Astrocyte of the cerebellum (primary cell): ENCODE measurements around the gene SIRPG.

ENCODE experiments used
- DNase-seq: peaks from one replicate; pipeline ENCODE4 v3.0.0-alpha.2; 2011; ENCODE audit warnings: low read depth
- H3K4me3 ChIP-seq: 2 replicates; pipeline ENCODE4 v1.5.1; 2011; ENCODE audit warnings: mild to moderate bottlenecking, low read depth, low read length, moderate library complexity
- in situ Hi-C: cut with HindIII; loops from 2 replicates; pipeline ENCODE4 v1.10.0; 2017; ENCODE audit warnings: low sequenced_read_pairs
- TF ChIP-seq, protein P1 (sequence below): IDR thresholded peaks from 2 replicates; pipeline ENCODE4 v1.5.1; 2012; ENCODE audit warnings: low read length, low read depth, moderate library complexity, mild to moderate bottlenecking; ENCODE audit errors: missing control alignments

SIRPG gene

DNA sequence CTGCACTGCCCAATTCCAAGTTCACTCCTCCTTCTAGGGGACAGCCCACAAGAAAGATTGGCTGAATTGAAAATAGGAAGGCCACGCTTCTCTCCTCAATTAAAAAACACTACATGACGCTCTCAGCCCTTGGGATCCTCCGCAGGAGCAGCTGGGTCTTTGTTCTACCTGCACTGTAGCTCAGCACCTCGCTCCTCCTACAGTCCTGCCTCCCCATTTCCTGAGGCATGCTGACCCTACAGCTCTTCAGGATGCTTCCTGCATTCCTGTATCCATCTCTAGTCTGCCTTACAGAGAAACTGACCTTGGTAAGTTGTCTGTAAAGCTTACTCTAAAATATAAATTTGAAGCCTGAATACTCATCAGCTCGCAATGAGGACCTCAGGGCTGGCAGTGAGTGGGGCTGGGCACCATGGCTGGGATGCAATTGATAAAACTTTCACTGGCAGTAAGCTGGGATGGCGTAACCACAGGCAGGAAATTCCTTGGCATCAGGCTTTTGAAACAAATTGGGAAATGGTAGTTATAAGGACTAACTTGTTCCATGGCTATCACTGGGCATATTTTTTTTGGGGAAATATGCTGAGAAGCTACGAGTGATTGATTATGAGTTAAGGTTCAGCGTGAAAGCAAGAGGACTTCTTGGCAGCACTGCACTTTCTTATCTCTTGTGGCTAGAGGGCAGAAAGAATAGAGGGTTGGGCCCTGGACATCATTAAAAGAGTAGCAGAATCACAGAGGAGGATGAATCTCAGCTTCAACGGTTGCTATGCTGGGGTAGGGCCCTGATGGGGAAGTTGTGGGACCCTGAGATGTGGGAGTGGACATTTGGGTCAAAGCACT lies 26.0 kb downstream of the SIRPG start:
- DNase-seq: no peak
- TF ChIP-seq, protein P1, sequence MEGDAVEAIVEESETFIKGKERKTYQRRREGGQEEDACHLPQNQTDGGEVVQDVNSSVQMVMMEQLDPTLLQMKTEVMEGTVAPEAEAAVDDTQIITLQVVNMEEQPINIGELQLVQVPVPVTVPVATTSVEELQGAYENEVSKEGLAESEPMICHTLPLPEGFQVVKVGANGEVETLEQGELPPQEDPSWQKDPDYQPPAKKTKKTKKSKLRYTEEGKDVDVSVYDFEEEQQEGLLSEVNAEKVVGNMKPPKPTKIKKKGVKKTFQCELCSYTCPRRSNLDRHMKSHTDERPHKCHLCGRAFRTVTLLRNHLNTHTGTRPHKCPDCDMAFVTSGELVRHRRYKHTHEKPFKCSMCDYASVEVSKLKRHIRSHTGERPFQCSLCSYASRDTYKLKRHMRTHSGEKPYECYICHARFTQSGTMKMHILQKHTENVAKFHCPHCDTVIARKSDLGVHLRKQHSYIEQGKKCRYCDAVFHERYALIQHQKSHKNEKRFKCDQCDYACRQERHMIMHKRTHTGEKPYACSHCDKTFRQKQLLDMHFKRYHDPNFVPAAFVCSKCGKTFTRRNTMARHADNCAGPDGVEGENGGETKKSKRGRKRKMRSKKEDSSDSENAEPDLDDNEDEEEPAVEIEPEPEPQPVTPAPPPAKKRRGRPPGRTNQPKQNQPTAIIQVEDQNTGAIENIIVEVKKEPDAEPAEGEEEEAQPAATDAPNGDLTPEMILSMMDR: no peak
- no peak overlapping the region for H3K4me3 ChIP-seq
- in situ Hi-C loops: no loop called here

DNA sequence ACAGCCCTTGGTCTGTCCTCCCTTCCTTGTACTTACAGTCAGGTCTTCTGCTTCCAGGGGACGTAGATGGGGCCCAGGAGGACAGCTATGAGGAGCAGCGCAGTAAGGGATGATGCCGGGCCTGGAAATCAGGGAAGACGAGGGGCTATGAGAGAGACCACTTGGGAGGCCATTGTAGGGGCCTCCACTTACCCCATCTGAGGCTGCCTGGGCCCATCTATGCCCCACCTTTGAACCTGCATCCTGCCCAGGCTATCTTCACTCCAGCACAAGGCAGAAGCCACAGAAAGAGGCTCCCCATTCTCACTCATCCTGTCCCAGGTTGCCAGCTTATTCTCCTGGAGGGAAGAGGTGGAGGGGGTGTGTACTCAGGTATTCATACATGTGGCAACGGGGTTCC lies 27.4 kb downstream of the SIRPG start:
- no peak overlapping the region for H3K4me3 ChIP-seq
- in situ Hi-C loops: no loop called here
- TF ChIP-seq, protein P1: no peak
- no peak for DNase-seq

DNA sequence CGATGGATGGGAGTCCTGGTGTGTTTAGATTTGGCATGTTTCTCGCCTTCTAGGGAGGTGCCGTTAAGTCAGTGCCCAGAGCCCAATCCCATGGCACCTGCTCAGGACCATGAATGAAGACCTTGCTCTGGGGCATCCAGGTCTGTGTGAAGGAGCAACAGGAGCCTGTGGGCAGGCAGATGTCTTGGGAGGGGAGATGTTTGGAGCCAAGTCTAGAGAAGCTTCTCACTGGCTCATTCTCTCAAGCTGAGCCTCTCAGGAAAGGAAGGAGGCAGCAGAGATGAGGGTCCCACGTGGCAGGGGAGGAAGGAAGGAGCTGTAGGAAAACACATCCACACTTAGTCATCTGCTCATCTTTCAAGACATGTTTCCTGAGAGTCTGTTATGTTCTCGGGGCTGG lies 28.3 kb downstream of the SIRPG start:
- in situ Hi-C loops: no loop called here
- H3K4me3 ChIP-seq: no peak overlapping the region
- no peak for DNase-seq
- TF ChIP-seq, protein P1: no peak

DNA sequence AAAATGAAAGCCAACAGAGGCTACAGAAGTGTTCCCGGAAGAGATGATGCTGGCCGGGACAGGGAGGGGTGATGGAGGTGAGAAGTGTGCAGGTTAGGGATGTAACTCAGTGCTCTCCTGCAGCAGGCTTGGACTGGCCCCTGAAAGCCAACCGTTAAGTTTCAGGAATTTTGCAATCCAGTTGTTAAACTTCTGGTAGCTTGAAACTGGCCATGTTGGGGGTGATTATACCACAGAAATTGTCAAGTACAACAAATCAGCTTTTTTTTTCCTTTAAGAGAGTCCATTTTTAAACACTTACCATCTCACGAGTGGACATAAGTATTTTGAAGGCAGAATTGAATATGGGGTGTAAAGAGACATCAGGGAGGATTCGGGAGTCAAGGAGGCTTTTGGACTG lies 29.0 kb downstream of the SIRPG start:
- TF ChIP-seq, protein P1: no peak
- in situ Hi-C loops: no loop called here
- DNase-seq: no peak
- no peak overlapping the region for H3K4me3 ChIP-seq

DNA sequence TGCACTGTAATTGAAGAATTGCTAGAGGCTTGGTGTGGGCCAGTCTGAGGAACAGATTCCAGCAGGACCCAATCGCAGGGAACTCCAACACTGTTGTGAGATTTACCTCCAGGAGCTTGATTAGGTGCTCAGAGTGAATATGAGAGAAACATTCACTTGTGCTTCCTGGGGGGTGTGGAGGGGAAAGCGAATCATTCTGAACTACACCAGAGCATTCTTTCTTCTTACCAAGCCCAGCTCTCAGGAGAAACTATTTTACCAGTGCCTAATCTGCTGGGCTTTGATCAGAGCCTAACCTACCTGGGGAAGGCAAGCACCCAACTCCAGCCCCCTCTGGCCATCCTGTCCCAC lies 30.4 kb downstream of the SIRPG start:
- no peak for DNase-seq
- TF ChIP-seq, protein P1: no peak
- no peak overlapping the region for H3K4me3 ChIP-seq
- in situ Hi-C loops: no loop called here

DNA sequence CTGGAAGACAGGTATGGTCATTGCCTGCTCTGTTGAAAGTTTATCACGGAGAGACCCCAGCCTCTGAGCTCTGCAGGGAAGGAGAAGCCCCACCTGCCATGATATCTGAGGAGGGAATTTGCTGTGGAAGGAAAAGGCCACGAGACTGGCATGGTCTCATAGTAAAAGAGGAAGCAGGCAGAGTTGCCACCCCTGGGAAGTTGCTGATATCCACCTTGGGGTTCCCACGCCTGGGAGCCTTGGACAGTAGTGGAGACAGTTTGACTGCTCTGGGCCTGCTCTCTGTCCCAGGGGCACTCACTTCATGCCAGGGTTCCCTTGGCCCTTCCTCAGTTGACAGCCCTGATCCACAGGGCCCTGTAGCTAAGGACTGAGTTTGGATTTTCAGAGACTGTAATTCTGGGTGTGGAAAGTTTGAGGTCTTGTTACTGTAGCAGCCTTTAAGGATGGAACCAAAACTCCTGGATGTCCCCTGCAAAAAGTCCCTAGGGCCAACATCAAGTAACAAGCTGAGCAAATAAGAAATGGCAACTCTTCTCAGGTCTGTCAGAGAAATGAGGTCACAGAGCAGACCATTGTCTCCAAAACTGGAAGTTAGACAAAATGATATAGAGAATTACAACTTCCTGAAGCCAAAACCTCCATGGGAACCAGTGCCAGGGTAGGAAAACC lies 30.9 kb downstream of the SIRPG start:
- TF ChIP-seq, protein P1: no peak
- in situ Hi-C loops: no loop called here
- DNase-seq: no peak
- no peak overlapping the region for H3K4me3 ChIP-seq
